Immature natural killer cell (primary cell): ENCODE results near the gene MALRD1. TPM values are rescaled to one million over a fixed set of nuclear protein-coding genes. Genes with fewer than 3 reads are reported as not detected.

Source experiments
- DNase-seq, 3 donors: peaks; one replicate each; pipeline ENCODE4 v3.0.0; 2022; ENCODE audit warnings: mixed read lengths in 1 of 3
- H3K27ac Mint-ChIP-seq, 6 donors: one replicate each; pipeline ENCODE4 v1.8.0; 2020; ENCODE audit warnings: mixed read lengths in 6 of 6, mild to moderate bottlenecking in 5 of 6, inconsistent platforms in 4 of 6, moderate library complexity in 3 of 6
- H3K27me3 Mint-ChIP-seq, 3 donors: one replicate each; pipeline ENCODE4 v1.8.0; 2020 to 2021; ENCODE audit warnings: low read depth in 3 of 3, mild to moderate bottlenecking in 3 of 3, mixed read lengths in 3 of 3, moderate library complexity in 3 of 3, inconsistent platforms in 1 of 3
- H3K36me3 Mint-ChIP-seq, 3 donors: one replicate each; pipeline ENCODE4 v1.8.0; 2020; ENCODE audit warnings: mixed read lengths in 3 of 3, inconsistent platforms in 2 of 3, mild to moderate bottlenecking in 2 of 3
- H3K4me1 Mint-ChIP-seq, 2 donors: one replicate each; pipeline ENCODE4 v1.8.0; 2020; ENCODE audit warnings: inconsistent platforms in 2 of 2, mild to moderate bottlenecking in 2 of 2, mixed read lengths in 2 of 2, moderate library complexity in 1 of 2
- H3K4me3 Mint-ChIP-seq, 5 donors: one replicate each; pipeline ENCODE4 v1.8.0; 2020; ENCODE audit warnings: mild to moderate bottlenecking in 5 of 5, mixed read lengths in 5 of 5, inconsistent platforms in 3 of 5, moderate library complexity in 3 of 5
- H3K9me3 Mint-ChIP-seq, 6 donors: one replicate each; pipeline ENCODE4 v1.8.0; 2020; ENCODE audit warnings: mild to moderate bottlenecking in 6 of 6, mixed read lengths in 6 of 6, inconsistent platforms in 4 of 6, moderate library complexity in 3 of 6
- polyA plus RNA-seq, 3 donors: library from polyadenylated mRNA; unstranded; fragments of 300-500 nt; fragmentation: Illumina TruSeq; gene quantifications; one replicate each; pipeline ENCODE4 v1.2.3, GENCODE V29; 2021

The MALRD1 gene
- polyA plus RNA-seq, 3 donors from 2014 or later, result not detected

- no peak for DNase-seq
- H3K4me1 Mint-ChIP-seq, result no peaks in the 10 kb centered on the region
- no peaks in the 10 kb centered on the region for H3K27me3 Mint-ChIP-seq
- H3K27ac Mint-ChIP-seq, result no peak overlapping the region
- H3K36me3 Mint-ChIP-seq, result no peaks in the 10 kb centered on the region
- H3K4me3 Mint-ChIP-seq, result no peak overlapping the region
- H3K9me3 Mint-ChIP-seq, result peaks cover 0 to 9% (median 3%) of the 10 kb centered on the region in 6 donors
Observed at GRCh38 chr10:19133992-19134391, 85.4 kb downstream of the MALRD1 start.

DNA sequence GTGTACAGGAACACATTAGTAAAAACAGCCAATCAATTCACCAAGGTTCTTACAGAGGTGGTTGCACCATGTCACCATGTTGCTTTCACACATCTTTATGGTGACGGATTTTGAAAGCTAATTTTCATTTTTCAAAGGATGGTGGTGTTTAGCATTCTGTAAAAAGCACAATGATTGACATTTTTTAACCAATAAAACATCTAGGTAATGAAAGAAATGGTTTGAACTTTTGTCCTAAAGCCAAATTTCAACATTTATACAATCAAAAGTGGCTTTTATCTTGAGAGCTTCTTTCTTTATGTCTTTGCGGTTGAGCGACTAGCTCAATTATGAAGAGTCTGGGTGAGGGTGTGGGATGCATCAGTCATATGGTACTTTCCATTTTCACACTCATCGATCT lies 94.4 kb downstream of the MALRD1 start:
- Mint-ChIP-seq H3K4me3 (no peak overlapping the region), H3K4me1 (no peaks in the 10 kb centered on the region), H3K36me3 (no peaks in the 10 kb centered on the region), H3K9me3 (peaks cover 0 to 18% (median 7%) of the 10 kb centered on the region in 6 donors), H3K27me3 (peaks cover 0 to 3% (median 0%) of the 10 kb centered on the region in 3 donors), H3K27ac (no peak overlapping the region)
- DNase-seq, result no peak

DNA sequence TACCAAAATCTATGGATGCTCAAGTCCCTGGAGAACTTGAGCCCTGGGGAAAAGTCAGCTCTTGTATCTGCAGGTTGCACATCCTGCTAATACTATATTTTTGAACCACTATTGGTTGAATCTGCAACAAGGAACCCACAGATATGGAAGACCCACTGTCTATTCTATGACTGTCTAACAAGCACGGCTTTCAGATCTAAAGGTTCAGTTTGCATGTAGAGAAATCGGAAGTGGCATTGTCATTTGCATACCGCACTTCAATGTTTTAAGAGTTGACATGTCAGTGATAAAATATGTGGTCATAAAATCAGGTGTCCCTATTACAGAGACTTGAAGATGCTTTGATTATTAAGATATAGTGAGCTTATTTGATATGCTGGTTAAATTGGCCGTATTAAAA lies 95.6 kb downstream of the MALRD1 start:
- Mint-ChIP-seq H3K27ac (no peak overlapping the region), H3K36me3 (no peaks in the 10 kb centered on the region), H3K27me3 (peaks cover 0 to 3% (median 0%) of the 10 kb centered on the region in 3 donors), H3K9me3 (peaks cover 0 to 18% (median 7%) of the 10 kb centered on the region in 6 donors), H3K4me3 (no peak overlapping the region), H3K4me1 (no peaks in the 10 kb centered on the region)
- no peak for DNase-seq

DNA sequence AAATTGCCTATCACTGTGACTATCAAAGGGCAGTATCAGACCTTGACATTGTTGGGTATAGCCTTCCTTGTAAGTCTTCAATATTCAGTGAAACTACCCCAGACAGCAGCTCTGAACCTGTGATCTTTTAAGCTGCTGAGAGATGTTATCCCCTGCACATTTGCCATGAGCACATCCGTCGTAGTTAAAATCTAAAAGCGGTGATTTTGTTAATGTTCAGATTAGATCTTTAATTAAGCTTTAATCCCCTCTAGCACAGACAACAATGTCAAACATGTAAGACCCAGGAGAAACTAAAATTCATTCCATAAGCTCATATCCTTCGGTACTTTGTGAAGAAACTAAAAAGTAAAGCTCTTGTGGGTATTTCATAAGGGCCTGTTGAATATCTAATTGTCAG lies 105.8 kb downstream of the MALRD1 start:
- no peaks in the 10 kb centered on the region for H3K36me3 Mint-ChIP-seq
- DNase-seq, result no peak
- H3K27ac Mint-ChIP-seq, result no peak overlapping the region
- no peak overlapping the region for H3K4me3 Mint-ChIP-seq
- peaks cover 4 to 20% (median 6%) of the 10 kb centered on the region in 6 donors for H3K9me3 Mint-ChIP-seq
- H3K27me3 Mint-ChIP-seq, result peaks cover 0 to 4% (median 2%) of the 10 kb centered on the region in 3 donors
- no peaks in the 10 kb centered on the region for H3K4me1 Mint-ChIP-seq

- Mint-ChIP-seq H3K36me3 (no peaks in the 10 kb centered on the region), H3K27me3 (peaks cover 0 to 6% (median 0%) of the 10 kb centered on the region in 3 donors), H3K9me3 (peaks cover 4 to 25% (median 11%) of the 10 kb centered on the region in 6 donors), H3K4me3 (no peak overlapping the region), H3K4me1 (no peaks in the 10 kb centered on the region), H3K27ac (no peak overlapping the region)
- DNase-seq, result no peak
Observed at GRCh38 chr10:19158358-19158757, 109.8 kb downstream of the MALRD1 start.

DNA sequence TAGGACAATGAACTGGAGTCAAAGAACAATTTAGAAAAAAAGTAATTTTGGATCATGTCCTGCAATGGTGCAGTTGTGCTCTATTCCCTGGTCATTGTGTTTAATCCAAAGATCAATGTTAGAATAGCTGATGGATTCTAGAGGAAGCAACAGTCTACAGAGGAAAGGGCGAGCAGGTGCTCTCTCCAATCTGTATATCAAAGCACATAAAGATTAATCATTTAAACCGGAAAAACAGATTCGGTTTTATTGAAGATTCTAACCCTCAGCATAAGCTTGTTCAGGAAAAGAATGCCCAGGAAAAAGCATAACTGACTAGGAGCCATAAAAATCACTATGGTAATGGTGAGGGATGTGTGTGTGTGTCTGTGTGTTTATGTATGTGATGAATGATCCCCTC lies 110.3 kb downstream of the MALRD1 start:
- H3K36me3 Mint-ChIP-seq, result no peaks in the 10 kb centered on the region
- no peak for DNase-seq
- H3K27me3 Mint-ChIP-seq, result peaks cover 0 to 6% (median 0%) of the 10 kb centered on the region in 3 donors
- no peak overlapping the region for H3K4me3 Mint-ChIP-seq
- no peak overlapping the region for H3K27ac Mint-ChIP-seq
- peaks cover 4 to 25% (median 11%) of the 10 kb centered on the region in 6 donors for H3K9me3 Mint-ChIP-seq
- H3K4me1 Mint-ChIP-seq, result no peaks in the 10 kb centered on the region

- Mint-ChIP-seq H3K27me3 (peaks cover 0 to 2% (median 0%) of the 10 kb centered on the region in 3 donors), H3K4me1 (no peaks in the 10 kb centered on the region), H3K4me3 (no peak overlapping the region), H3K27ac (no peak overlapping the region), H3K9me3 (peaks cover 0 to 24% (median 6%) of the 10 kb centered on the region in 6 donors), H3K36me3 (no peaks in the 10 kb centered on the region)
- no peak for DNase-seq
Observed at GRCh38 chr10:19164461-19164860, 115.9 kb downstream of the MALRD1 start.

DNA sequence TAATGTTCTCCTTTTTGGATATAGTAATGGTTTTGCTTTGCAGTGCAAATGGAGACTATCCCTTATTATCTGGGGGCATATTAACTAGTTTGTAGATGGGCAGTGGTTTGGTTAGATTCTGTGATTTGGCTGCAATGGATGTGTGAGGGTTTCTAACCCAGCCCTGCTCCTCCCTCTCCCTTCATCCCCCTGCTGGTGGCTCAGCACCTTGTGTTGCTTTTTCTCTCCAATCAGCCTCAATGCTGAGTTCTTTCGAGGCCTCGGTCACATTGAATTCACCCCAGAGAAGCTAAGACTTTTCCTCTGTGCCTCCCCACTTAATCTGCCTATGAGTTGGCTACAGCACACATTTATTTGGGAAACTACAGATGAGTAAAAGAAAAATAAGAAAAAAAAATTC lies 120.0 kb downstream of the MALRD1 start:
- H3K27me3 Mint-ChIP-seq, result peaks cover 0 to 2% (median 0%) of the 10 kb centered on the region in 3 donors
- H3K4me1 Mint-ChIP-seq, result no peaks in the 10 kb centered on the region
- H3K36me3 Mint-ChIP-seq, result no peaks in the 10 kb centered on the region
- no peak overlapping the region for H3K27ac Mint-ChIP-seq
- DNase-seq, result no peak
- peaks cover 0 to 18% (median under 1%) of the 10 kb centered on the region in 6 donors for H3K9me3 Mint-ChIP-seq
- no peak overlapping the region for H3K4me3 Mint-ChIP-seq

DNA sequence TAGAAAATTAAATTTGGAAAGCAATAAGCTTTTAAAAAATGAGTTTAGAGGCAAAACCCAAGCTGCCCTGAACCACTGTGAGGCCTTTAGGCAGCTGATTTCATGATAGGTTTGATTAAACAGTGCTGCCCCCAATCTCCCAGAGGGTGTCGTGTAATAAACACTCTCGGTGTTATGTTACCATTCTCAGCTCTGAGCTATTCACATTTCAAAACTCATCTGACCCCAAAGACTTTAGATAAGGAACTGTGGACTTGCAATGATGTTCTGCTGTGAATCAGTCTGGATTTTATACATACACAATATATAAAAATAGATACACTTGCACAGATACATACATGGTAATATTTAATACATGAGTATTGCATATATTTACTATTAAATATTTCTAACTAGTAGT lies 120.4 kb downstream of the MALRD1 start:
- peaks cover 0 to 2% (median 0%) of the 10 kb centered on the region in 3 donors for H3K27me3 Mint-ChIP-seq
- no peak overlapping the region for H3K4me3 Mint-ChIP-seq
- no peak for DNase-seq
- H3K9me3 Mint-ChIP-seq, result peaks cover 0 to 18% (median 2%) of the 10 kb centered on the region in 6 donors
- H3K4me1 Mint-ChIP-seq, result no peaks in the 10 kb centered on the region
- no peaks in the 10 kb centered on the region for H3K36me3 Mint-ChIP-seq
- H3K27ac Mint-ChIP-seq, result no peak overlapping the region

GRCh38 chr10:19169684-19170083 lies 121.1 kb downstream of the MALRD1 start:
- H3K27ac Mint-ChIP-seq, result no peak overlapping the region
- DNase-seq, result no peak
- no peaks in the 10 kb centered on the region for H3K36me3 Mint-ChIP-seq
- H3K4me3 Mint-ChIP-seq, result no peak overlapping the region
- H3K4me1 Mint-ChIP-seq, result no peaks in the 10 kb centered on the region
- H3K27me3 Mint-ChIP-seq, result peaks cover 0 to 2% (median 0%) of the 10 kb centered on the region in 3 donors
- H3K9me3 Mint-ChIP-seq, result peaks cover 0 to 18% (median 3%) of the 10 kb centered on the region in 6 donors

DNA sequence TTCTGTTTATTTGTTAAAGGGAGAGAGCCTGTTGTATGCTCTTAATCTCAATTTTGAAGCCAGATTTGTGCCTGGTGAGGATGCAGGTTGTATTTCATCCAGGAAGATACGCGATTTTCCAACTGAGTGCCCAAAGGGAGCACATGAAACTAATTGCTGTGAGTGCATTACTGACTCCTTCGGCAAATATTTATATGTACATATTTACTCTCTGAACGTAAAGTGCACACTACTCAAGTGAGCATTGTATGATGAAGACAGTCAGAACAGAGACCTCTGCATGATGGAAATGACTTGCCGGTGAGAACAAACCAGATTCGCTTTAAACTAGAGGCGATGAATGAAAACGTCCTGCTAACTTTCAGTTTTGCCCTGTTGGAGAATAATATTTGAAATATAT lies 130.1 kb downstream of the MALRD1 start:
- Mint-ChIP-seq H3K27ac (no peak overlapping the region), H3K27me3 (peaks cover 0 to 1% (median 0%) of the 10 kb centered on the region in 3 donors), H3K4me1 (no peaks in the 10 kb centered on the region), H3K9me3 (peaks cover 0 to 11% (median 5%) of the 10 kb centered on the region in 6 donors), H3K36me3 (peaks cover 0 to 3% (median 0%) of the 10 kb centered on the region in 3 donors), H3K4me3 (no peak overlapping the region)
- DNase-seq, result no peak

GRCh38 chr10:19184891-19185290 lies 136.3 kb downstream of the MALRD1 start:
- Mint-ChIP-seq H3K4me1 (no peaks in the 10 kb centered on the region), H3K27ac (no peak overlapping the region), H3K27me3 (peaks cover 0 to 1% (median 0%) of the 10 kb centered on the region in 3 donors), H3K36me3 (no peaks in the 10 kb centered on the region), H3K9me3 (peaks cover 0 to 47% (median 9%) of the 10 kb centered on the region in 6 donors), H3K4me3 (no peak overlapping the region)
- no peak for DNase-seq

DNA sequence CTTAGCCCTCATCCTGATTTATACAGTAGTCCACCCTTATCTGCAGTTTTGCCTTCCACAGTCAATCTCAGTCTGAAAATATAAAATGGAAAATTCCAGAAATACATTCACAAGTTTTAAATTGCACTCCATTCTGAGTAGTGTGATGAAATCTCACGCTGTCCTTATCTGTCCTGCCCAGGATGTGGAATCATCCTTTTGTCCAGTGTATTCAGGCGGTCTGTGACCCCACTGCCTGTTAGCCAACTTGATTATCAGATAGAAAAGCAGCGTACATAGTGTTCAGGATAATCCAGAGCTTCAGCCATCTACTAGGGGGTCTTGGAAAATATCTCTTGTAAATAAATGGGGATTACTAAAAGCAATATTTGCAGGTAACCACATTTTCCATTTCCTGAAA lies 146.3 kb downstream of the MALRD1 start:
- DNase-seq, result no peak
- Mint-ChIP-seq H3K4me1 (no peaks in the 10 kb centered on the region), H3K4me3 (no peak overlapping the region), H3K27ac (no peak overlapping the region), H3K27me3 (no peaks in the 10 kb centered on the region), H3K36me3 (no peaks in the 10 kb centered on the region), H3K9me3 (peaks cover 0 to 11% (median 1%) of the 10 kb centered on the region in 6 donors)

DNA sequence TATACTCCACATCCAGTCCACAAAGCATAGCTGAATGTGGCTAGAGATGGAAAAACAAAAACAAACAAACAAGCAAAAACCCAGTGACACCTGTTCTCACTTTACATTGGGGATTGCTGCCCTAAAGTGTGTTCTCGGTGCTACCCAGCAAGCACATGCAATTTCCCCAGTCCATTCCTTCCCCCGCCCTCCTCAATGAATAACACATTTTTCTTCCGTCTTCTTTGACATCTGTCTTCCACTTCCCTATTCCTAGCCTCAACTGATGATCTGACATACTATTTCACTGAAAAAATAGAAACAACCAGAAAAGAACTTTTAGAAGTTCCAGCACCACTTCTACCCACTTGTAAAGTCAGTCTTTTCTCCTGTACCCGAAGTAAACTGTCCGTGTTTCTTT lies 147.1 kb downstream of the MALRD1 start:
- Mint-ChIP-seq H3K4me1 (no peaks in the 10 kb centered on the region), H3K36me3 (no peaks in the 10 kb centered on the region), H3K9me3 (peaks cover 0 to 8% (median 0%) of the 10 kb centered on the region in 6 donors), H3K4me3 (no peak overlapping the region), H3K27ac (no peak overlapping the region), H3K27me3 (no peaks in the 10 kb centered on the region)
- no peak for DNase-seq

- Mint-ChIP-seq H3K27ac (no peak overlapping the region), H3K36me3 (no peaks in the 10 kb centered on the region), H3K4me3 (no peak overlapping the region), H3K9me3 (peaks cover 0 to 16% (median 2%) of the 10 kb centered on the region in 6 donors), H3K27me3 (no peaks in the 10 kb centered on the region), H3K4me1 (no peaks in the 10 kb centered on the region)
- no peak for DNase-seq
Observed at GRCh38 chr10:19200211-19200610, 151.6 kb downstream of the MALRD1 start.
